ENCODE measurements around the gene ADGRF4. TPM values are rescaled to one million over a fixed set of nuclear protein-coding genes. Genes with fewer than 3 reads are reported as not detected.

ADGRF4 gene
- total and polyA plus RNA-seq, 9 donors, result 0.11 to 1.3 (median 0.27) TPM; not detected in 2

GRCh38 chr6:47654255-47654654 lies 44.1 kb upstream of the ADGRF4 start:
- DNase-seq, result no peak
- intact Hi-C loops (cut with DNase I), result no loop called here

GRCh38 chr6:47655719-47656595 lies 42.4 kb upstream of the ADGRF4 start:
- 59 to 81% (median 66%) methylated on average over 7 of the region's 7 CpGs for WGBS, 3 donors
- no peak for DNase-seq
- Histone ChIP-seq H3K9me3 (no peaks in the 10 kb centered on the region), H3K27me3 (no peaks in the 10 kb centered on the region), H3K4me1 (ENCODE audit: insufficient read depth) (no peaks in the 10 kb centered on the region), H3K4me3 (no peak overlapping the region), H3K36me3 (no peaks in the 10 kb centered on the region), H3K27ac (no peak overlapping the region)
- no peak for TF ChIP-seq EP300 (IDR thresholded peaks at IDR 0.05)
- no peak for TF ChIP-seq POLR2A (IDR thresholded peaks at IDR 0.05)
- no peak for TF ChIP-seq CTCF (IDR thresholded peaks at IDR 0.05)
- intact Hi-C loops (cut with DNase I), result no loop called here

More at GRCh38 chr6:47654255-47654654, 44.1 kb upstream of the ADGRF4 start:
- Histone ChIP-seq H3K9me3 (no peaks in the 10 kb centered on the region), H3K36me3 (no peaks in the 10 kb centered on the region), H3K27me3 (no peaks in the 10 kb centered on the region), H3K4me1 (ENCODE audit: insufficient read depth) (no peaks in the 10 kb centered on the region), H3K27ac (no peak overlapping the region), H3K4me3 (no peak overlapping the region)
- TF ChIP-seq POLR2A (IDR thresholded peaks at IDR 0.05) (no peak), CTCF (IDR thresholded peaks at IDR 0.05) (no peak), EP300 (IDR thresholded peaks at IDR 0.05) (no peak)
- WGBS, 3 donors, result 79 to 81% (median 79%) methylated on average over 4 of the region's 4 CpGs

GRCh38 chr6:47661960-47662359 lies 36.4 kb upstream of the ADGRF4 start:
- no peak overlapping the region for H3K27ac ChIP-seq
- DNase-seq, result no peak
- intact Hi-C loops (cut with DNase I), result no loop called here
- H3K27me3 ChIP-seq, result no peaks in the 10 kb centered on the region
- H3K4me1 ChIP-seq (ENCODE audit: insufficient read depth), result no peaks in the 10 kb centered on the region
- H3K4me3 ChIP-seq, result no peak overlapping the region
- 75 to 91% (median 81%) methylated on average over 5 of the region's 5 CpGs for WGBS, 3 donors
- no peaks in the 10 kb centered on the region for H3K9me3 ChIP-seq
- TF ChIP-seq POLR2A (IDR thresholded peaks at IDR 0.05) (no peak), EP300 (IDR thresholded peaks at IDR 0.05) (no peak), CTCF (IDR thresholded peaks at IDR 0.05) (no peak)
- H3K36me3 ChIP-seq, result no peaks in the 10 kb centered on the region

GRCh38 chr6:47663462-47664216 lies 34.7 kb upstream of the ADGRF4 start:
- no peaks in the 10 kb centered on the region for H3K27me3 ChIP-seq
- no peaks in the 10 kb centered on the region for H3K9me3 ChIP-seq
- no peaks in the 10 kb centered on the region for H3K36me3 ChIP-seq
- no peak for DNase-seq
- no peak overlapping the region for H3K4me3 ChIP-seq
- intact Hi-C loops (cut with DNase I), result no loop called here
- H3K4me1 ChIP-seq (ENCODE audit: insufficient read depth), result no peaks in the 10 kb centered on the region
- WGBS, 3 donors, result 49 to 77% (median 59%) methylated on average over 13 of the region's 13 CpGs
- no peak for TF ChIP-seq CTCF (IDR thresholded peaks at IDR 0.05)
- no peak for TF ChIP-seq POLR2A (IDR thresholded peaks at IDR 0.05)
- no peak for TF ChIP-seq EP300 (IDR thresholded peaks at IDR 0.05)
- no peak overlapping the region for H3K27ac ChIP-seq
